ENCODE data around the gene IL11RA. TPM values are rescaled to one million over a fixed set of nuclear protein-coding genes. Genes with fewer than 3 reads are reported as not detected.

IL11RA gene
- total and polyA plus RNA-seq, 8 donors: 4.4 to 57.4 (median 22.7) TPM

DNA sequence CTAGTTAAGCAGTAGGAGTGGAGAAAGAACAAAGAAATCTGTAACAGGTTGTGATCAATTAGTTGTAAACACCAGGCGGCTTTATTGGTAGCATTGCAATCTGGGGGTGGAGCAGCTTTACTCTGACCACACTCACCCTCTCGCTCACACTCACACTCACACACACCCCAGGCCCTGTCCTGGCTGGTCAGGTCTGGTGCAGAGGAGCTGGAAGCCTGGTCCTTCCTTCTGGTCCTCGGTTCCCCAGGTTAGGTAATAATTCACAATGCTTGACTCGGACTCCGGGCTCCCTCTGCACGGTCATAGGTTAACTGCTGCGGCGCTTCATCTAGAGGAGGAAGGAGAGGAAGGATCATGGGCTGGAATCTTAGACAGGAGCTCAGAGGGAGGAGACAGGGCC lies 37.5 kb downstream of the IL11RA start:
- TF ChIP-seq POLR2AphosphoS5 (IDR thresholded peaks at IDR 0.05) (no peak), EP300 (IDR thresholded peaks at IDR 0.05) (no peak), CTCF (IDR thresholded peaks at IDR 0.05) (no peak), POLR2A (IDR thresholded peaks at IDR 0.05) (no peak)
- Histone ChIP-seq H3K27me3 (no peaks in the 10 kb centered on the region), H3K4me1 (peaks cover 0 to 16% (median 13%) of the 10 kb centered on the region in 4 donors), H3K36me3 (no peaks in the 10 kb centered on the region), H3K27ac (no peak overlapping the region), H3K9me3 (no peaks in the 10 kb centered on the region), H3K4me3 (no peak overlapping the region)
- WGBS, 5 donors: 68 to 87% (median 71%) methylated on average over 8 of the region's 8 CpGs
- intact Hi-C loops (cut with DNase I; ENCODE audit: low total_unique reads): no loop called here
- no peak for DNase-seq

- H3K4me3 ChIP-seq: no peak within 1 kb of the TSS
- H3K36me3 ChIP-seq: no peaks in the 10 kb centered on the region
- no peaks in the 10 kb centered on the region for H3K27me3 ChIP-seq
- intact Hi-C loops (cut with DNase I; ENCODE audit: low total_unique reads): no loop called here
- no peak within 1 kb of the TSS for H3K27ac ChIP-seq
- no peak for DNase-seq
- peaks cover 0 to 16% (median 13%) of the 10 kb centered on the region in 4 donors for H3K4me1 ChIP-seq
- 55 to 65% (median 62%) methylated on average over 6 of the region's 6 CpGs for WGBS, 5 donors
- TF ChIP-seq EP300 (IDR thresholded peaks at IDR 0.05): no peak
- no peak for TF ChIP-seq POLR2AphosphoS5 (IDR thresholded peaks at IDR 0.05)
- H3K9me3 ChIP-seq: no peaks in the 10 kb centered on the region
Measured at GRCh38 chr9:34690983-34691935, 39.3 kb downstream of the IL11RA start, which contains the start of gene CCL19. Gene CCL19 (minus strand): TSS chr9:34691276. CDS start chr9:34691139, 137 bp downstream.

- 79 to 92% (median 80%) methylated on average over 5 of the region's 5 CpGs for WGBS, 5 donors
Measured at GRCh38 chr9:34691936-34692315, 39.9 kb downstream of the IL11RA start.

GRCh38 chr9:34693560-34693959 lies 41.6 kb downstream of the IL11RA start:
- no peak overlapping the region for H3K4me3 ChIP-seq
- no peaks in the 10 kb centered on the region for H3K27me3 ChIP-seq
- H3K9me3 ChIP-seq: no peaks in the 10 kb centered on the region
- no peaks in the 10 kb centered on the region for H3K36me3 ChIP-seq
- TF ChIP-seq POLR2A (IDR thresholded peaks at IDR 0.05) (no peak), POLR2AphosphoS5 (IDR thresholded peaks at IDR 0.05) (no peak), EP300 (IDR thresholded peaks at IDR 0.05) (no peak), CTCF (IDR thresholded peaks at IDR 0.05) (no peak)
- 73 to 88% (median 77%) methylated on average over 2 of the region's 2 CpGs for WGBS, 5 donors
- intact Hi-C loops (cut with DNase I; ENCODE audit: low total_unique reads): no loop called here
- DNase-seq: no peak
- peaks cover 0 to 16% (median 5%) of the 10 kb centered on the region in 4 donors for H3K4me1 ChIP-seq
- H3K27ac ChIP-seq: no peak overlapping the region

More at GRCh38 chr9:34691936-34692315, 39.9 kb downstream of the IL11RA start:
- intact Hi-C loops (cut with DNase I; ENCODE audit: low total_unique reads): no loop called here
- no peaks in the 10 kb centered on the region for H3K36me3 ChIP-seq
- no peaks in the 10 kb centered on the region for H3K27me3 ChIP-seq
- no peaks in the 10 kb centered on the region for H3K9me3 ChIP-seq
- H3K4me1 ChIP-seq: peaks cover 0 to 16% (median 11%) of the 10 kb centered on the region in 4 donors
- H3K4me3 ChIP-seq: no peak overlapping the region
- no peak for DNase-seq
- H3K27ac ChIP-seq: no peak overlapping the region
- TF ChIP-seq EP300 (IDR thresholded peaks at IDR 0.05): no peak
- no peak for TF ChIP-seq POLR2A (IDR thresholded peaks at IDR 0.05)
- no peak for TF ChIP-seq CTCF (IDR thresholded peaks at IDR 0.05)
- TF ChIP-seq POLR2AphosphoS5 (IDR thresholded peaks at IDR 0.05): no peak

Data from stomach (tissue), 9 donors.